GM18499 (cell line): ENCODE measurements around the gene UBA1.
A peak's percentile ranks its signal among the peaks of the same experiment; 100 is the strongest.

ENCODE experiments used
- ATAC-seq: cut with Tn5 transposase; IDR thresholded peaks from one replicate; pipeline ENCODE4 v1.9.1; 2021; ENCODE audit warnings: moderate number of reproducible peaks; ENCODE audit not compliant: insufficient read depth, unreplicated experiment

UBA1 gene

DNA sequence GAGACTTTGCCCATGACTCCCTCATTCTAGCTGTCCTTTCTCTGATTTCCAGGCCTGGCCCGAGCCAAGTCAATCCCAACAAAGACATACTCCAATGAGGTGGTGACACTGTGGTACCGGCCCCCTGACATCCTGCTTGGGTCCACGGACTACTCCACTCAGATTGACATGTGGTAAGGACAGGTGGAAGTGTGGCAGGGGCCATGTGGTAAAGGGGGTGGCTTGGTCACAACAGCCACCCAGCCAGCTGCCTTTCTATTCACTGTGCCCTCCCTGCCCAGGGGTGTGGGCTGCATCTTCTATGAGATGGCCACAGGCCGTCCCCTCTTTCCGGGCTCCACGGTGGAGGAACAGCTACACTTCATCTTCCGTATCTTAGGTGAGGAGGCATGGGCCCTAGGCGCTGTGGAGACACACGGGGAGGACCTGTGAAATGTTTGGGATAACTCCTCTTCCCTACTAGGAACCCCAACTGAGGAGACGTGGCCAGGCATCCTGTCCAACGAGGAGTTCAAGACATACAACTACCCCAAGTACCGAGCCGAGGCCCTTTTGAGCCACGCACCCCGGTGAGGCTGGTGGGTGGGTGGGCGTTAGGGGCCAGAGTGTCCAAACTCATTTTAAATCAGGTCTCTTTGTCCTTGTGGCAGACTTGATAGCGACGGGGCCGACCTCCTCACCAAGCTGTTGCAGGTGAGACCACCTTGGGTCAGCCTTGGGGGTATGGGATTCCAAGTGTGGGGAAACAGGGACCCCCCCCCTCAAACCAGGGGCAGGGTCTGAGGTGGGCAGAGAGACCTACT, 33.1 kb downstream of the UBA1 start:
- ATAC-seq = no peak

DNA sequence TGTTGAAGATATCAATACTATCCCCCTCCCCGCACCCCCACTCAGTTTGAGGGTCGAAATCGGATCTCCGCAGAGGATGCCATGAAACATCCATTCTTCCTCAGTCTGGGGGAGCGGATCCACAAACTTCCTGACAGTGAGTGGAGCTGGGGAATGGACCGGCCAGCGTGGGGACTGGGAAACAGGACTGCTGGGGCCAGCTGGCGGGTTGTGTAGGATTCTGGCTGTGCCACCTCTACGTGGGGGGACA, 33.6 kb downstream of the UBA1 start:
- no peak for ATAC-seq

DNA sequence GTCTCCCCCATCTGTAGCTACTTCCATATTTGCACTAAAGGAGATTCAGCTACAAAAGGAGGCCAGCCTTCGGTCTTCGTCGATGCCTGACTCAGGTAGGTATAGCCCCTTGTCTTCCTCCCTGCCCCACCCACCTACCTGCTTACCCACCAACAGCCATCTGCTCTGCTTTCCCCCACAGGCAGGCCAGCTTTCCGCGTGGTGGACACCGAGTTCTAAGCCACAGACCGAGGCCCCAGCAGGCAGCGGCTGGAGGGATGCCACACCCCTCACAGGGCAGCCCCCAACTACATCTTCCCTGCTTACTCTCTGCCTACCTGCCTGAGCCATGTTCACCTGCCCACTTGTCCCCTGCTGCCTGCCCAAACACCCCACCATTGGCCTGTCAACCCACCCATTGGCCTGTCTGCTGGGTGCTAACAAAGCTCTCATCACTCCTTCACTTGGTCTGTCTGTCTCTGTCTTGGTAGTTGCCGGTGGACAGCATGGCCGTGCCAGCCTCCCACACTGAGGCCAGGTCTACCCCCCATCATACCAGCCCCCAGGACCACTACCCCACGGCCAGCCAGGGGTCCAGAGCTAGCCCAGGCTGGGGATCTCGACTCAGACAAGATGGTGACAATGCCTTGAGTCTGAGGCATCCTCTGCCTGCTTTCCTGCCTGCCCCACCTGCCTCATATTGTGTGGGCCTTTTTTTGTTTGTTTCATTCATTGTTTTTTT, 35.1 kb downstream of the UBA1 start:
- no peak for ATAC-seq

DNA sequence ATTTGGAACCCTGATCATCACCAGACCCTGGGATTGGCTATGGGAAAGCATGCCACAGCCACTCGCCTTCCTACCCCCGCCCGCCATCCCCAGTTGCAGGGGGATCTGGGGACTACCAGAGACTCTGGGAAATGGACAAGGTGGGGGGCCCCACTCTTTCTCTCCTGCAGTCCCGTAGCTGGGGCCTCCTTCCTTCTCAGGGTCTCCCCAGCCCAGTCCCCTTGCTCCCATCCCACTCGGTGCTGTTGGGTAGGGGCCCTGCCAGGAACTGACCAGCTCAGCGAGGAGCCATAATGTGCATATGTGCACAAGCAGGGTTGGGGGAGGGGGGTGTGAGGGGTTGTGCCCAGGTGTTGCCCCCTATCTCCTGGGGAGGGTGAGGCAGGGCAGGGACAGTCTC, 35.8 kb downstream of the UBA1 start:
- no peak for ATAC-seq

DNA sequence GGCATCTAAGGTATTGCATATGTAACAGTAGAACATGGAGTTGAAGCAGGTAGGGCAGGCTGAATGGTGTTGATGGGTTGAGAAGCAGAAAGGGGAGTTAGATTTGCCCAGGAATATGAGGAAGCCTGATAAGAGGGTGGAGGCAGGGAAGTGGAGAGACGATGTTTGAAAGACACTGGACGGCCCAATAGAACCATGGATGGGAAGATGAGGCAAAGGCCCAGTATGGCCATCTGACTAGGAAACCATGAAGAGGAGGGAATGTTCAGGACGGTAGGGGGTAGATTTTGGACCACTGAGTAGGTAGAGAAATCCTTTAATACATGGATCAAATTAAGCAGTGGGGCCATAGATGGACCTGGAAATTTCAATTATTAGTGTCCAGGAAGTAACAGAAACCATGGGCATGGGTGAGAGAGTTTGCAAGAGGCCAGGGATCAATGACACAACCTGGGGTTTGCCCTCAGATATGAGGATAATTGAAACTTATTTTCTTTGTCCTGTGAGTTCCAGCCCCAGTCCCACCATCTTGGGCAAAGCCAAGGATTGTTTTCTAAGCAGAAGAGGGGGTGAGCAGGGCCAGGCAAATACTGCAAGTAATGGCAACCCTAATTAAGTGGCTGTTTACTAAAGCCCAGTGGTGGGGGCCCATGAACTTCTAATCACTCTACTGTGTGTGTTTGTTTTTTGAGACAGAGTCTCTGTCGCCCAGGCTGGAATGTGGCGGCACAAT, 36.7 kb downstream of the UBA1 start:
- no peak for ATAC-seq

DNA sequence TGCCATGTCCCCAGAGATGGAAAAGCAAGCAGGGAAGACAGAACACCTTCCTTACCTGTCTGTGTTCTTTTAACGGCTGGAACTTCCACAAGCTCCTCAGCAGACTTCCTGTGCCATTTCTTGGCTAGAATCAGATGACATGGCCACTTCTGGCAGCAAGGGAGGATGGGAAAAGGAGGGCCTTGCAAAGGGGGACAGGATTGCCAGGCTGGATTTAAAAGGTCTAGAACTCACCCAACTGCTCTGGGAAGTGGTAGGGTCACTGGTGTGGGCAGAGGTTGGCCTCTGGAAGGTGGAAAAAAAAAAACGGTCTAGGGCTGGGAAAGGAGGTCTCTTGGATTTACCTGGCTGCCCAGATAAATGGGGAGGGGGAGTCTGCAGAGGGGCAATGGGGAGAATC, 37.5 kb downstream of the UBA1 start:
- no peak for ATAC-seq

DNA sequence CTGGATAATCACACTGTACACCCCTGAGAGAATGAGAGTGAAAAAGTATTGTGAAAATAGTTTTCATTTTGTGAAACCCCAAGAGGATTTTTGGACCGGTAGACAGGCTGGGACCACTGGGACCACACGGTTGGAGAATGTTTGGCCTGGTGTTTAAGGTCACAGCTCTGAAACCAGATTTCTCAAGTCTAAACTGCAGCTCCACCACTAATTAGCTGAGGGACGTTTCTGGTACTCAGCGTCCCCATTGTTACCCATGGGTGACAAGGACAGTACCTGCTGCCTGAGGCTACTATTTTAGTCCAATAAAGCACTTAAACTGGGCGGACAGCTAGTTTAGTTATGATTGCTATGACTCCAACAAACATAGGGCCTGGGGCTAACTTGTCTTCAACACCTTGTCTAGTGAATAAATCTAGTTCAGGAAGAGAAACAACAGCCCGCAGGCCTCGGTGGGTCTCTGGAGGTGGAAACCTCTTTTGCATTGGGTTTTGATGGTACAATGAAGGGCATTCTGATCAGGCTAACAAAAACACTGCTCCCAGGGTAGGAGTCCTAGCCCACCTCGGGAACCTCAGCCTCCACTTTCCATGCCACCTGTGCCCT, 38.7 kb downstream of the UBA1 start:
- no peak for ATAC-seq

DNA sequence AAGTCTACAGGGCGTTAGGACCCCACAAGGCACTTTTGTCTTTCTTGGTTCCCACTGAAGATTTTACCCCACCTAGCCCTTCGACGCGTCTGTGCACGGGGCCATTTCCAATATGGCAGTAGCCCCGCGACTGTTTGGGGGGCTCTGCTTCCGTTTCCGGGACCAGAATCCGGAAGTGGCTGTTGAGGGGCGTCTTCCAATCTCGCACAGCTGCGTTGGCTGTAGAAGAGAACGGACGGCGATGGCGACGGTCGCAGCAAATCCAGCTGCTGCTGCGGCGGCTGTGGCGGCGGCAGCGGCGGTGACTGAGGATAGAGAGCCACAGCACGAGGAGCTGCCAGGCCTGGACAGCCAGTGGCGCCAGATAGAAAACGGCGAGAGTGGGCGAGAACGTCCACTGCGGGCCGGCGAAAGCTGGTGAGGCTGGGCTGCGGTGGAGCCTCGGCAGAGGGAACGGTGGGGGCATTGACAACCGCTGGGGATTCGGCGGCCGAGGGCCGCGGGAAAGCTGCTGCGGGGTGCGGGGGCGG, 39.2 kb downstream of the UBA1 start, which contains the start of gene USP11:
USP11 (plus strand) TSS at position 207 of the 530 bp plus-strand sequence; CDS start at position 242, 35 bp downstream.
- ATAC-seq = no peak

DNA sequence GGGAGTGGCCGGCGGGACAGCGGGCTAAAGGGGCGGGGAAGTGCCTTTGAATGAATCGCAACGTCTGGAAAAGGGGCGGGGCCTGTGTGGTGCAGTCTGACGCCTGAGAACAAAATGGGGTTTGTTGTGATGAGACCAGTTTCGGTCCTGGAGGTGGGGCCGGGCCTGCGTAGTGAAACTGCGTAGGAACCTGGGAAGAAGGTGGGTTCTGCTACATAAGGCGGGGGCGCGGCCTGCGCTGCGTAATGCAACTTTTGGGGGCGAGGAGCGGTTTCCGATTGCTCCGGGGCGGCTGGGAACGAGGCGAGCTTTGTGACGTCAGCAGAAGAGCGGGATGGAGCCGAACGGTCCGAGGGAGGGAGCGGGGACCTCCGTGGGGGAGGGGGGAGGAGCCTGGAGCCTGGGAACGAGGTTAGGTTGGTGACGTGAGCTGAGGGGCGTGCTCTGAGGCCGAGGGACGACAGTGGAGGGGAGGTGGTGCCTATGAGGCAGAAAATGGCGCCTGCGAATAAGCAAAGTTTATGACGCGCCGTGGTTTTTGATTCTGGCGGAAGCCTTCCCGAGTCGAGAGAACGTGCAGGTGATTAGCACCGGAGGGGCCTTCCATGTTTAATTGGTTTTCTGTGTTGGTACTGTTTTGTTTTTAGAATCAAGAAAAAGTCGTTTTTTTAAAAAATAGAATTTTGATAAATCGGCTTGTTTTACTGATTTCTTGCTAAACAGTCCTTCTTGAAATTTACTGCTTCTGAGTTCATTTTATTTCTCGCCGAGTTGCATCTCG, 39.9 kb downstream of the UBA1 start:
- ATAC-seq = peak; percentile 66

DNA sequence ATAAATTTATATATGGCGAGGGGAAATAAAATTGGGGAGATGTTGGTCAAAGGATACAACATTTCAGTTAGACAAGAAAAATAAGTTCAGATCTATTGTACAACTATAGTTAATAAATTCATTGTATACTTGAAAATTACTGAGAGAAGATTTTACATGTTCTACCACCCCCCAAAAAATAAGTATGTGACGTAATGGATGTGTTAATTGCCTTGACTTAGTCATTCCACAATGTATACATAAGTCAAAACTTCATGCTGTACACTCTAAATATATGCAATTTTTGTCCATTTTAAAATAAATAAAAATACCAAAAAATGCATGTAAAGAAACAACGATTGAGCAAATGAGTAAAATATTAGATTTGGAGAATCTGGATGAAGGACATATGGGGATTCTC, 41.0 kb downstream of the UBA1 start:
- no peak for ATAC-seq

DNA sequence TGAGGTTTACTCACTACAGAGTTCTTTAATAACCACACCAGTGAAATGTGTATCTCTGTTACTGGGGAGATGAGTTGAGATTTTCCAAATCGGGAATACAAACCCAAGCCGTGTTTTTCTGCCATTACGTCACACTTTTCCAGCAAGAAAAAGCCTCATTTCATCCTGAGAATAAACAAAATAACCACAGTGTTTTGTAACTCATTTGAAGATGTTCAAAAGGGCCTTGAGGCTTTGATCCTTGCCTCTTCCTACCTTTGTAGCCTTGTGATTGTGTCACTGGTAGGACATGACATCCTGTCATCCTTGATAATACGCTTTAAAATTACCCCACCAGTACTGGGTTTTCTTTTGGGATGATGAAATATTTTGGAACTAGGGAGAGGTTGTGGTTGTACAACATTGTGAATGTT, 42.1 kb downstream of the UBA1 start:
- no peak for ATAC-seq

DNA sequence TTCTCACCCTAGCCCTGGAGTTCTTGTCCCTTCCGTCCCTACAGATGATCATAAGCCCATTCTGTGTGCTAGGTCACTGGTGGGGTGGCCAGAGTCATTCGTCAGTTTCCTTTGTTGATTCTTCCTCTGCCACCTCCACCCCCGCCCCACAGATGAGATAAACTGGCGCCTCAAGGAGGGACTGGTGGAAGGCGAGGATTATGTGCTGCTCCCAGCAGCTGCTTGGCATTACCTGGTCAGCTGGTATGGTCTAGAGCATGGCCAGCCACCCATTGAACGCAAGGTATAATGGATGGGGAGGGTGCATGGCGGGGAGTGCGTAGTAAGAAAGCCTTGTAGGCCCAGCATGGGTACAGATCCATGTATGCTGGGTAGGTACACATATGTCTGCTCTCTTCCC, 45.6 kb downstream of the UBA1 start:
- ATAC-seq = no peak

DNA sequence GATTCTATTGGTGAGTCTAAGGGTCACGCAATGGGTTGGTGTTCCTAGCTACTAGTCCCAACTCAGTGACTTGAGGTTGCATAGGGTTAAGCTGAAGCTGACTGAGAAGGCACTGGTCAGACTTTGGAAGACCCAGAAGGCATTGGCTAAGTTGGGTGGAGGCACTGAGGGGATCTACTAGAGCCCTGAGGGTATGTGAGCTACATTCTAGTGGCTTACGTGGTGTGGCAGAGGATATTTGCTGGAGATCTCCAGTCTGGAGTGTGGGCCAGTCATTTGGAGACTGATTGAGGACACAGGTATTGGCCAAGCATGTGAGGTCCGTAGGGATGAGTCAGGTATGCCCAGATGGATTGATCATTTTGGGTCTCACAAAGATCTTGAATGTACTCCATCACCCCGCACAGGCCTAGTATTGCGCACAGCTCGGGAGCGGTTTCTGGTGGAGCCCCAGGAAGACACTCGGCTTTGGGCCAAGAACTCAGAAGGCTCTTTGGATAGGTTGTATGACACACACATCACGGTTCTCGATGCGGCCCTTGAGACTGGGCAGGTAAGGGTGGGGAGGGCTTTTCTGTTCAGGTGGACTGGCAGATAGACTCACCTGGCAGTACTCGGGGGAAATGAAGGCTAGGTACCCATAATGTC, 46.4 kb downstream of the UBA1 start:
- no peak for ATAC-seq

DNA sequence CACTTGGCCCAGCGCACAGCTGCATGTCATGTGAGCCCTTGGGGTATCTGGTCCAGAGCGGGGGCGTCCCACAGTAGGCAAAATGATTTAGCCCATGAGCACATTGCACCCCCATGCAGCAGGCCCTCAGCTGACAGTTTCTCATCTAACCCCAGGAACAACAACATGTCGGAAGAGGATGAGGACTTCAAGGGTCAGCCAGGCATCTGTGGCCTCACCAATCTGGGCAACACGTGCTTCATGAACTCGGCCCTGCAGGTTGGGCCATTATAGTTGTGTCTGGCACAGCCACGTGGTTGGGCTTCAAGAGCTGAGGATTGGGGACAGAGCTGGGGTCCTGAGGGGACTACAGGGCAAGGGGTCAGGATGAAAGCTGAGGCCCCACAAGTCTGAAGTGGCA, 47.0 kb downstream of the UBA1 start:
- ATAC-seq = no peak

DNA sequence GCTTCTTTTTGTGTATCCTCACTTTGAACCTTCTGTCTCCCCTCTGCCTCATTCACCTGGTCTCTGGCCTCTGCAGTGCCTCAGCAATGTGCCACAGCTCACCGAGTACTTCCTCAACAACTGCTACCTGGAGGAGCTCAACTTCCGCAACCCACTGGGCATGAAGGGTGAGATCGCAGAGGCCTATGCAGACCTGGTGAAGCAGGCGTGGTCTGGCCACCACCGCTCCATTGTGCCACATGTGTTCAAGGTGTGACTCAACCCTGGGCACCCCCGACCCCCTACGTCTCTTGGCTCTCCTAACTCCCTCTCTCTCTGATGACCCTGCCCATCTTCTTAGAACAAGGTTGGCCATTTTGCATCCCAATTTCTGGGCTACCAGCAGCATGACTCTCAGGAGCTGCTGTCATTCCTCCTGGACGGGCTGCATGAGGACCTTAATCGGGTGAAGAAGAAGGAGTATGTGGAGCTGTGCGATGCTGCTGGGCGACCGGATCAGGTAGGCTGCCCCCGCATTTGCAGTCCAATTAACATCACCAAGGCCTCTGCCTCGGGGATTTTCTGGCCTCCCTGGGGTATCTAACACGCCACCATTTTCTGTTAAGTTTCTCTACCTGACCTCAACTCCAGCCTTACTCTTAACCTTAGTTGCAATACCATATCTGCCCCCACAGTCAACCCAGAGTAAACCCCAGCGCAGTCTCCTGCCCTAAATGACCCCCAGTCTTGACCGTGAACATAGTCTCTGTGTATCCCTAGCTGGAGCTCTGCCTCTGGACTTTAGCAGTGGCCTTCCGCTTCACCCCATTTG, 47.8 kb downstream of the UBA1 start:
- ATAC-seq = no peak

DNA sequence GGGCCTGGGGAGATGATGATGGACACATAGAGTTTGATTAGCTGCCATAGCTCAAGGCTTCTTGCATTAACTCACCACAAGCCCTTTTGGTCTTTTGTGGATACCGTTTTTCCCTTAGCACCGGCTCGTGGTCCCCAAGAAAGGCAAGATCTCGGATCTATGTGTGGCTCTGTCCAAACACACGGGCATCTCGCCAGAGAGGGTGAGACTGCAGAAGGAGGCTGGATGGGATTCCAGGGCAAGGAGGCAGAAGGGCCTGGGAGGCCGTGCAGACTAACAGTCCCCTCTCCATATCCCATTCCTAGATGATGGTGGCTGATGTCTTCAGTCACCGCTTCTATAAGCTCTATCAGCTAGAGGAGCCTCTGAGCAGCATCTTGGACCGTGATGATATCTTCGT, 48.7 kb downstream of the UBA1 start:
- ATAC-seq = no peak

DNA sequence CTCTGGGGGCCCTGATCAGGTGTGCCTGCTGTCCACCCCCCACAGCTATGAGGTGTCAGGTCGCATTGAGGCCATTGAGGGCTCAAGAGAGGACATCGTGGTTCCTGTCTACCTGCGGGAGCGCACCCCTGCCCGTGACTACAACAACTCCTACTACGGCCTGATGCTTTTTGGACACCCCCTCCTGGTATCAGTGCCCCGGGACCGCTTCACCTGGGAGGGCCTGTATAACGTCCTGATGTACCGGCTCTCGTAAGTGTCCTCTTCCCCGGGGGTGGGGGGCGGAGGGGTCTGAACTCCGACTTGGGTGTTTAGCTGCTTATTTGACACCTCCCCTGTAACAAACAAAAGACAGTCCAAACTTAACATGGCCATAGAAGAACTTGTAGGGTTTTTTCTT, 49.7 kb downstream of the UBA1 start:
- no peak for ATAC-seq

DNA sequence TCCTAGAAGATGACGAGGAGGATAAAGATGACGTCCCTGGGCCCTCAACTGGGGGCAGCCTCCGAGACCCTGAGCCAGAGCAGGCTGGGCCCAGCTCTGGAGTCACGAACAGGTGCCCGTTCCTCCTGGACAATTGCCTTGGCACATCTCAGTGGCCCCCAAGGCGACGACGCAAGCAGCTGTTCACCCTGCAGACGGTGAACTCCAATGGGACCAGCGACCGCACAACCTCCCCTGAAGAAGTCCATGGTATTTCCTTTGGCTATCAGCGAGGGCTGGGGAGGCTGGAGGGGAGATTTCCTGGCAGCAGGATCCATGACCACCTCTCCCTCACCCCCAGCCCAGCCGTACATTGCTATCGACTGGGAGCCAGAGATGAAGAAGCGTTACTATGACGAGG, 51.0 kb downstream of the UBA1 start:
- no peak for ATAC-seq

DNA sequence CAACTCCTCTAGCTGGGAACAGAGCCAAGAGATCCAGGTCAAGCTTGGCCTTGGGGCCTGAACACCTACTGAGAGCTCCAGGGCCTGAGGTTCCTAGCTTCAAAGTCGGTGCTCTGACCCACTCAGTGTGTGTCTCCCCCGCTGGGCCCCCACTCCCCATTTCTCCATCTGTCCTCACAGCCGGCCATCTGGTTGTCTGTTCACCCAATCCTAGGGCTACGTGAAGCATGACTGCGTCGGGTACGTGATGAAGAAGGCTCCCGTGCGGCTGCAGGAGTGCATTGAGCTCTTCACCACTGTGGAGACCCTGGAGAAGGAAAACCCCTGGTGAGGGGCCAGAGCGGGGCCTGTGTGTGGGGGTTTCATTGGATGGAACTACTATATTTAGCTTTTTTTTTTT, 51.5 kb downstream of the UBA1 start:
- ATAC-seq = no peak
